Measurements from ENCODE around the gene TGFB1.
A peak's percentile ranks its signal among the peaks of the same experiment; 100 is the strongest.

Gene TGFB1

GRCh38 chr19:41305927-41306793 lies 47.6 kb downstream of the TGFB1 start:
- no peak overlapping the region for H3K4me3 Mint-ChIP-seq
- no peaks in the 10 kb centered on the region for H3K27me3 Mint-ChIP-seq
- H3K27ac Mint-ChIP-seq = peak overlapping the region; percentile 98
- H3K4me1 Mint-ChIP-seq (ENCODE audit: low read depth) = peaks cover 77% of the 10 kb centered on the region
- intact Hi-C loops (cut with micrococcal nuclease) = loop anchor here (5.0 kb wide), 1 partner anchor 149 kb away; no protein-coding TSS in a partner anchor
- no peaks in the 10 kb centered on the region for H3K9me3 Mint-ChIP-seq
- peaks cover 82% of the 10 kb centered on the region for H3K36me3 Mint-ChIP-seq (ENCODE audit: low read depth)

- Mint-ChIP-seq H3K4me3 (no peak overlapping the region), H3K36me3 (ENCODE audit: low read depth) (peaks cover 85% of the 10 kb centered on the region), H3K27ac (peak overlapping the region; percentile 35), H3K9me3 (no peaks in the 10 kb centered on the region), H3K27me3 (no peaks in the 10 kb centered on the region), H3K4me1 (ENCODE audit: low read depth) (peaks cover 76% of the 10 kb centered on the region)
- intact Hi-C loops (cut with micrococcal nuclease) = loop anchor here (5.0 kb wide), 1 partner anchor 148 kb away; no protein-coding TSS in a partner anchor
Observed at GRCh38 chr19:41304706-41305483, 48.8 kb downstream of the TGFB1 start.

- H3K27ac Mint-ChIP-seq = peak overlapping the region; percentile 7
- H3K4me1 Mint-ChIP-seq (ENCODE audit: low read depth) = peaks cover 81% of the 10 kb centered on the region
- H3K36me3 Mint-ChIP-seq (ENCODE audit: low read depth) = peaks cover 93% of the 10 kb centered on the region
- H3K27me3 Mint-ChIP-seq = no peaks in the 10 kb centered on the region
- H3K9me3 Mint-ChIP-seq = no peaks in the 10 kb centered on the region
- intact Hi-C loops (cut with micrococcal nuclease) = no loop called here
- H3K4me3 Mint-ChIP-seq = no peak overlapping the region
Observed at GRCh38 chr19:41303954-41304353, 49.8 kb downstream of the TGFB1 start.

- H3K27me3 Mint-ChIP-seq = no peaks in the 10 kb centered on the region
Observed at GRCh38 chr19:41302624-41303351, 50.9 kb downstream of the TGFB1 start.

GRCh38 chr19:41300555-41300954 lies 53.2 kb downstream of the TGFB1 start:
- Mint-ChIP-seq H3K36me3 (ENCODE audit: low read depth) (peaks cover 100% of the 10 kb centered on the region), H3K4me3 (no peak overlapping the region), H3K27ac (no peak overlapping the region), H3K4me1 (ENCODE audit: low read depth) (peaks cover 78% of the 10 kb centered on the region), H3K27me3 (no peaks in the 10 kb centered on the region), H3K9me3 (no peaks in the 10 kb centered on the region)
- intact Hi-C loops (cut with micrococcal nuclease) = no loop called here

More at GRCh38 chr19:41302624-41303351, 50.9 kb downstream of the TGFB1 start:
- H3K4me1 Mint-ChIP-seq (ENCODE audit: low read depth) = peaks cover 81% of the 10 kb centered on the region
- peak overlapping the region; percentile 61 for H3K27ac Mint-ChIP-seq
- intact Hi-C loops (cut with micrococcal nuclease) = no loop called here
- H3K4me3 Mint-ChIP-seq = no peak overlapping the region
- H3K9me3 Mint-ChIP-seq = no peaks in the 10 kb centered on the region
- H3K36me3 Mint-ChIP-seq (ENCODE audit: low read depth) = peaks cover 100% of the 10 kb centered on the region

GRCh38 chr19:41299755-41300089 lies 54.0 kb downstream of the TGFB1 start:
- intact Hi-C loops (cut with micrococcal nuclease) = no loop called here
- Mint-ChIP-seq H3K4me3 (no peak overlapping the region), H3K27me3 (no peaks in the 10 kb centered on the region), H3K36me3 (ENCODE audit: low read depth) (peaks cover 100% of the 10 kb centered on the region), H3K27ac (peak overlapping the region; percentile 83), H3K9me3 (no peaks in the 10 kb centered on the region), H3K4me1 (ENCODE audit: low read depth) (peaks cover 71% of the 10 kb centered on the region)

GRCh38 chr19:41299046-41299754 lies 54.5 kb downstream of the TGFB1 start:
- no peak overlapping the region for H3K4me3 Mint-ChIP-seq

GRCh38 chr19:41298348-41298964 lies 55.3 kb downstream of the TGFB1 start:
- Mint-ChIP-seq H3K4me1 (ENCODE audit: low read depth) (peaks cover 66% of the 10 kb centered on the region), H3K27ac (peak overlapping the region; percentile 83), H3K9me3 (no peaks in the 10 kb centered on the region), H3K36me3 (ENCODE audit: low read depth) (peaks cover 100% of the 10 kb centered on the region), H3K27me3 (no peaks in the 10 kb centered on the region), H3K4me3 (peak overlapping the region; percentile 39)
- intact Hi-C loops (cut with micrococcal nuclease) = loop anchor here (1.0 kb wide), 2 partner anchors 10 to 35 kb away; no protein-coding TSS in a partner anchor

More at GRCh38 chr19:41299046-41299754, 54.5 kb downstream of the TGFB1 start:
- Mint-ChIP-seq H3K36me3 (ENCODE audit: low read depth) (peaks cover 100% of the 10 kb centered on the region), H3K4me1 (ENCODE audit: low read depth) (peaks cover 68% of the 10 kb centered on the region), H3K9me3 (no peaks in the 10 kb centered on the region), H3K27ac (peak overlapping the region; percentile 83), H3K27me3 (no peaks in the 10 kb centered on the region)
- intact Hi-C loops (cut with micrococcal nuclease) = no loop called here

- Mint-ChIP-seq H3K27me3 (no peaks in the 10 kb centered on the region), H3K36me3 (ENCODE audit: low read depth) (peaks cover 100% of the 10 kb centered on the region), H3K27ac (peak overlapping the region; percentile 83), H3K4me3 (no peak overlapping the region), H3K4me1 (ENCODE audit: low read depth) (peaks cover 62% of the 10 kb centered on the region), H3K9me3 (no peaks in the 10 kb centered on the region)
- intact Hi-C loops (cut with micrococcal nuclease) = loop anchor here (1.0 kb wide), 2 partner anchors 11 to 34 kb away; no protein-coding TSS in a partner anchor
Observed at GRCh38 chr19:41297628-41298347, 55.9 kb downstream of the TGFB1 start.

GRCh38 chr19:41296433-41296871 lies 57.3 kb downstream of the TGFB1 start:
- Mint-ChIP-seq H3K9me3 (no peaks in the 10 kb centered on the region), H3K27me3 (no peaks in the 10 kb centered on the region), H3K4me1 (ENCODE audit: low read depth) (peaks cover 49% of the 10 kb centered on the region), H3K4me3 (no peak overlapping the region), H3K36me3 (ENCODE audit: low read depth) (peaks cover 100% of the 10 kb centered on the region), H3K27ac (peak overlapping the region; percentile 83)
- intact Hi-C loops (cut with micrococcal nuclease) = no loop called here

GRCh38 chr19:41295499-41295898 lies 58.2 kb downstream of the TGFB1 start:
- H3K27ac Mint-ChIP-seq = no peak overlapping the region
- H3K4me1 Mint-ChIP-seq (ENCODE audit: low read depth) = peaks cover 44% of the 10 kb centered on the region
- H3K36me3 Mint-ChIP-seq (ENCODE audit: low read depth) = peaks cover 100% of the 10 kb centered on the region
- H3K9me3 Mint-ChIP-seq = no peaks in the 10 kb centered on the region
- H3K27me3 Mint-ChIP-seq = no peaks in the 10 kb centered on the region
- no peak overlapping the region for H3K4me3 Mint-ChIP-seq
- intact Hi-C loops (cut with micrococcal nuclease) = no loop called here

- intact Hi-C loops (cut with micrococcal nuclease) = no loop called here
- Mint-ChIP-seq H3K4me3 (no peak overlapping the region), H3K36me3 (ENCODE audit: low read depth) (peaks cover 100% of the 10 kb centered on the region), H3K27me3 (no peaks in the 10 kb centered on the region), H3K4me1 (ENCODE audit: low read depth) (peaks cover 33% of the 10 kb centered on the region), H3K9me3 (no peaks in the 10 kb centered on the region), H3K27ac (no peak overlapping the region)
Observed at GRCh38 chr19:41294393-41294792, 59.3 kb downstream of the TGFB1 start.

Measured in dendritic cell treated with granulocyte-macrophage colony-stimulating factor and Interleukin-4, amounts not matched to agents 40 ng/mL and 50 ng/mL, for 4 days (primary cell).